Measurements from ENCODE around the gene CACNB2.

Gene CACNB2

GRCh38 chr10:18473424-18474117 is 333.3 kb downstream of the CACNB2 start:
- ATAC-seq (replicated peaks): no peak

GRCh38 chr10:18474118-18474455 is 333.9 kb downstream of the CACNB2 start:
- H3K4me1 Mint-ChIP-seq: peaks cover 4 to 11% of the 10 kb centered on the region in 2 donors
- no peak overlapping the region for H3K4me3 Mint-ChIP-seq
- no peak for DNase-seq
- H3K27ac Mint-ChIP-seq: no peak overlapping the region
- H3K27me3 Mint-ChIP-seq: no peaks in the 10 kb centered on the region
- no peaks in the 10 kb centered on the region for H3K9me3 Mint-ChIP-seq
- no peaks in the 10 kb centered on the region for H3K36me3 Mint-ChIP-seq
- no peak for ATAC-seq (replicated peaks)

More at GRCh38 chr10:18473424-18474117, 333.3 kb downstream of the CACNB2 start:
- no peaks in the 10 kb centered on the region for H3K36me3 Mint-ChIP-seq
- H3K27ac Mint-ChIP-seq: no peak overlapping the region
- no peak overlapping the region for H3K4me3 Mint-ChIP-seq
- no peaks in the 10 kb centered on the region for H3K27me3 Mint-ChIP-seq
- H3K9me3 Mint-ChIP-seq: no peaks in the 10 kb centered on the region
- DNase-seq: no peak
- peaks cover 4 to 11% of the 10 kb centered on the region in 2 donors for H3K4me1 Mint-ChIP-seq

GRCh38 chr10:18476076-18476647 is 335.9 kb downstream of the CACNB2 start:
- DNase-seq (no peak), ATAC-seq (replicated peaks) (no peak)
- no peaks in the 10 kb centered on the region for H3K36me3 Mint-ChIP-seq
- no peak overlapping the region for H3K4me3 Mint-ChIP-seq
- H3K9me3 Mint-ChIP-seq: no peaks in the 10 kb centered on the region
- no peak overlapping the region for H3K27ac Mint-ChIP-seq
- peaks cover 4 to 11% of the 10 kb centered on the region in 2 donors for H3K4me1 Mint-ChIP-seq
- no peaks in the 10 kb centered on the region for H3K27me3 Mint-ChIP-seq

GRCh38 chr10:18478354-18478753 is 338.1 kb downstream of the CACNB2 start:
- no peak for DNase-seq
- Mint-ChIP-seq H3K27me3 (no peaks in the 10 kb centered on the region), H3K9me3 (no peaks in the 10 kb centered on the region), H3K27ac (no peak overlapping the region), H3K4me1 (no peaks in the 10 kb centered on the region), H3K4me3 (no peak overlapping the region), H3K36me3 (no peaks in the 10 kb centered on the region)
- ATAC-seq (replicated peaks): no peak

GRCh38 chr10:18479502-18479901 is 339.3 kb downstream of the CACNB2 start:
- H3K27ac Mint-ChIP-seq: no peak overlapping the region
- H3K36me3 Mint-ChIP-seq: no peaks in the 10 kb centered on the region

GRCh38 chr10:18483516-18484186 is 343.4 kb downstream of the CACNB2 start:
- Mint-ChIP-seq H3K4me3 (no peak overlapping the region), H3K27ac (no peak overlapping the region), H3K9me3 (no peaks in the 10 kb centered on the region), H3K36me3 (no peaks in the 10 kb centered on the region), H3K4me1 (no peaks in the 10 kb centered on the region), H3K27me3 (no peaks in the 10 kb centered on the region)
- DNase-seq: no peak
- no peak for ATAC-seq (replicated peaks)

More at GRCh38 chr10:18479502-18479901, 339.3 kb downstream of the CACNB2 start:
- no peaks in the 10 kb centered on the region for H3K9me3 Mint-ChIP-seq
- no peaks in the 10 kb centered on the region for H3K4me1 Mint-ChIP-seq
- H3K27me3 Mint-ChIP-seq: no peaks in the 10 kb centered on the region
- ATAC-seq (replicated peaks): no peak
- DNase-seq: no peak
- H3K4me3 Mint-ChIP-seq: no peak overlapping the region

GRCh38 chr10:18486438-18486837 is 346.2 kb downstream of the CACNB2 start:
- Mint-ChIP-seq H3K9me3 (no peaks in the 10 kb centered on the region), H3K36me3 (no peaks in the 10 kb centered on the region), H3K4me1 (no peaks in the 10 kb centered on the region), H3K27ac (no peak overlapping the region), H3K27me3 (no peaks in the 10 kb centered on the region), H3K4me3 (no peak overlapping the region)
- DNase-seq: no peak
- no peak for ATAC-seq (replicated peaks)

GRCh38 chr10:18490755-18491154 is 350.5 kb downstream of the CACNB2 start:
- H3K9me3 Mint-ChIP-seq: peaks cover 0 to 1% of the 10 kb centered on the region in 2 donors
- H3K27me3 Mint-ChIP-seq: no peaks in the 10 kb centered on the region
- no peak overlapping the region for H3K27ac Mint-ChIP-seq
- no peaks in the 10 kb centered on the region for H3K4me1 Mint-ChIP-seq
- ATAC-seq (replicated peaks) (no peak), DNase-seq (no peak)
- H3K4me3 Mint-ChIP-seq: no peak overlapping the region
- H3K36me3 Mint-ChIP-seq: no peaks in the 10 kb centered on the region

- Mint-ChIP-seq H3K27me3 (no peaks in the 10 kb centered on the region), H3K4me1 (no peaks in the 10 kb centered on the region), H3K4me3 (no peak overlapping the region), H3K36me3 (no peaks in the 10 kb centered on the region), H3K9me3 (no peaks in the 10 kb centered on the region), H3K27ac (no peak overlapping the region)
- ATAC-seq (replicated peaks): no peak
- no peak for DNase-seq
These were observed 357.7 kb downstream of the CACNB2 start for GRCh38 chr10:18497806-18498369.

- no peaks in the 10 kb centered on the region for H3K9me3 Mint-ChIP-seq
- ATAC-seq (replicated peaks) (no peak), DNase-seq (no peak)
- H3K36me3 Mint-ChIP-seq: no peaks in the 10 kb centered on the region
- no peak overlapping the region for H3K27ac Mint-ChIP-seq
- no peaks in the 10 kb centered on the region for H3K4me1 Mint-ChIP-seq
- no peaks in the 10 kb centered on the region for H3K27me3 Mint-ChIP-seq
- no peak overlapping the region for H3K4me3 Mint-ChIP-seq
These were observed 358.8 kb downstream of the CACNB2 start for GRCh38 chr10:18498998-18499397.

GRCh38 chr10:18500576-18500975 is 360.4 kb downstream of the CACNB2 start:
- Mint-ChIP-seq H3K4me3 (no peak overlapping the region), H3K9me3 (no peaks in the 10 kb centered on the region), H3K27me3 (no peaks in the 10 kb centered on the region), H3K4me1 (no peaks in the 10 kb centered on the region), H3K36me3 (no peaks in the 10 kb centered on the region), H3K27ac (no peak overlapping the region)
- DNase-seq (no peak), ATAC-seq (replicated peaks) (no peak)

GRCh38 chr10:18501198-18501597 is 361.0 kb downstream of the CACNB2 start:
- Mint-ChIP-seq H3K4me1 (no peaks in the 10 kb centered on the region), H3K36me3 (no peaks in the 10 kb centered on the region), H3K27me3 (no peaks in the 10 kb centered on the region), H3K9me3 (no peaks in the 10 kb centered on the region), H3K4me3 (no peak overlapping the region), H3K27ac (no peak overlapping the region)
- no peak for DNase-seq
- no peak for ATAC-seq (replicated peaks)

GRCh38 chr10:18501629-18502028 is 361.4 kb downstream of the CACNB2 start:
- Mint-ChIP-seq H3K9me3 (no peaks in the 10 kb centered on the region), H3K27me3 (no peaks in the 10 kb centered on the region), H3K27ac (no peak overlapping the region), H3K4me3 (no peak overlapping the region), H3K4me1 (no peaks in the 10 kb centered on the region), H3K36me3 (no peaks in the 10 kb centered on the region)
- ATAC-seq (replicated peaks): no peak
- no peak for DNase-seq

- Mint-ChIP-seq H3K27ac (no peak overlapping the region), H3K36me3 (no peaks in the 10 kb centered on the region), H3K4me1 (no peaks in the 10 kb centered on the region), H3K27me3 (no peaks in the 10 kb centered on the region), H3K9me3 (no peaks in the 10 kb centered on the region), H3K4me3 (no peak overlapping the region)
- ATAC-seq (replicated peaks): no peak
- no peak for DNase-seq
These were observed 363.9 kb downstream of the CACNB2 start for GRCh38 chr10:18504161-18504560.

Data from stimulated activated naive B cell treated with anti-CD40 and anti-IgM and Interleukin-4, amounts not matched to agents 10 μg/mL and 1 μg/mL and 100 μg/mL, for 72 hours (primary cell).